Midbrain (tissue), 1 donor: ENCODE results near the gene MAP7D2.

Experiments
- DNase-seq: peaks from one replicate; lab custom pipeline; 2025; lab: John Stamatoyannopoulos, UW

The MAP7D2 gene

GRCh38 chrX:20038966-20039365 lies 77.7 kb downstream of the MAP7D2 start:
- no peak for DNase-seq

DNA sequence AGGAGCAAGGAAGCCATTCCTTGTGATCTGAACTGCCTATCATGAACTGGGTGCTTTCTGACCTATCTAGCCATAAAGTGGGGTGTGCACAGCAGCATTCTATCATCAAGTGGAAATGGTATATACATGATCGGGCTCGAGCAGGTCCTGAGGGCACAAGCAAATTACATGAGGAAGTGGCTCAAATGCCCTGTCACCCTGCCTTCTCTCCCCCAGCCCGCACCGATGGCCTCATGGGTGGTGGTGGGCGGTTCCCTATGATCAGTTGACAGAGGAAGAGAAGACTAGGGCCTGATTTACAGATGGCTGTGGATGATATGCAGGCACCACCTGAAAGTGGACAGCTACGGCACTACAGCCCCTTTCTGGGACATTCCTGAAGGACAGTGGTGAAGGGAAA lies 79.5 kb downstream of the MAP7D2 start:
- DNase-seq, result no peak

- DNase-seq, result no peak
These were observed 84.5 kb downstream of the MAP7D2 start for GRCh38 chrX:20032201-20032600.

- no peak for DNase-seq
These were observed 87.0 kb downstream of the MAP7D2 start for GRCh38 chrX:20029728-20030127.

- DNase-seq, result no peak
These were observed 88.1 kb downstream of the MAP7D2 start for GRCh38 chrX:20028588-20028987.

- DNase-seq, result no peak
These were observed 90.4 kb downstream of the MAP7D2 start for GRCh38 chrX:20026278-20026677.

DNA sequence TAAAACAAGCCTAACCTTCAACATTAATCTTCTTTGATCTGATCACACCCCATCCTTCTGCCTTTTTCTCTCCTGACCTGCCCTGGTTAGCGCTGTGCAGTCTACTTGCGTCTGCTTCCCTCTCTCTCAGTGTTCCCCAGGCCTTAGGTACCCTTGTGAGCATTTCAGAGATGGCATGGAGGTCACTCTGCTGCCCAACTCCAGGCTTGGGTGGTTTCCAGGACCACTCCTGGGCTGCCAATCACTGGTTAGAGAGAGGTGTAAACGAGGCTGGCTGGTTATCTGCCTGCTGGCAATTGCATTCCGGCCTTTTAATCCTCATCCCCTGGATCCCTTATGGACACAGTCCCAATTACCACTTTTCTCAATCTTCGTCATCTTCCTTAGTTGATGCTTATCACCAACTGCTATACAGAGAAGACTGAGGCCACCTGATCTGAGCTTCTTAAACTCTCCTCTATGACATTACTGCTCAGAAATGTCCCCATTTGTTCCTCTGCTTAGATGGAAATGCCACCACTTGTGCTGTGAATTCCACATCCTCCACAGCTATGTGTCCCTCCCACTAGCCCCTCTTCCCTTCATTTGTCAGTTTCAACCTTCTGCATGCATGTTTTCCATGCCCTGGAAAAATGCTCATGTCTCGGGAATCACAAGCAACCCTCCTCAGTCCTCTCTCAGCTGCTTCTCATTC lies 96.9 kb downstream of the MAP7D2 start:
- DNase-seq, result no peak

GRCh38 chrX:20016616-20016945 lies 100.1 kb downstream of the MAP7D2 start:
- no peak for DNase-seq

- no peak for DNase-seq
These were observed 100.6 kb downstream of the MAP7D2 start for GRCh38 chrX:20015945-20016615.

- DNase-seq, result no peak
These were observed 101.3 kb downstream of the MAP7D2 start for GRCh38 chrX:20015422-20015821.

DNA sequence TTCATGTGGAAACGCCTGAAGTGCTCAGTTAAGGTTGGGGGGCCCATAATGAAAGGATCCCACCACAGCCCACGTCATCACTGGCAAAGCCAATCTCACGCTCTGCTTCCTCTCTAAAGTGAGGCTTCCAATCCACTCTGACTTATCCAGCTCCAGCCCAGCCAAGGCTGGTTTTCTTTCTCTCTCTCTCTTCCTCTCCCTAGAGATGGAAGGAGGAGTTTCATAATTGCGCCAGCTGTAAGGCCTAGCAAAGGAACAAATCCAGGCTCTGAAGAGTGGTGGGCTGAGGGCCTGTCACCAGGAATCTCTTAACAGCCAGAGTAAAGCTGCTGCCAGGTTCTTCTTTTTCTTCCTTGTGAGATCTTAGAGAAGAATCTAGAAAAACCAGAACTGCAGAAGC lies 105.1 kb downstream of the MAP7D2 start:
- DNase-seq, result no peak

GRCh38 chrX:20007962-20008622 lies 108.6 kb downstream of the MAP7D2 start:
- DNase-seq, result no peak

- DNase-seq, result no peak
These were observed 110.8 kb downstream of the MAP7D2 start for GRCh38 chrX:20005883-20006282.

DNA sequence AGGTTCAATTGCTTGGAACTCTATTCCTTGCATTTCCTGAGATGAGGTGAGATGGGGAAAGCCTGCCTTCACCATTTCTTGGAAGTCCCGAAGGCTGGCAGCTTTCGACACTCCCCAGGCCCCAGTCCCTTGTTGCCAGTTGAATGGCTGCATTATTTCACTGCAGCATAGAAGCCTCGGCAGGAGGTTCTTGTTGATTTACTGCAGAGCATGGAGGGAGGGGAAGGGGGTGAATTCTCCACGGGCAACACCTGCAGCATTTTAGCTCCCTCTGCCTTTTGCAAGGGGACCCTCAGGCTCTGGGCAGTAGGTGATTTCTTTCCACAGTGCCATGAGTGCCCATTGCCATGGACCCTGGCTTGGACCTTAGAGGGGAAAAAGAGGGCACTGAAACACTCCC lies 115.1 kb downstream of the MAP7D2 start:
- DNase-seq, result no peak

DNA sequence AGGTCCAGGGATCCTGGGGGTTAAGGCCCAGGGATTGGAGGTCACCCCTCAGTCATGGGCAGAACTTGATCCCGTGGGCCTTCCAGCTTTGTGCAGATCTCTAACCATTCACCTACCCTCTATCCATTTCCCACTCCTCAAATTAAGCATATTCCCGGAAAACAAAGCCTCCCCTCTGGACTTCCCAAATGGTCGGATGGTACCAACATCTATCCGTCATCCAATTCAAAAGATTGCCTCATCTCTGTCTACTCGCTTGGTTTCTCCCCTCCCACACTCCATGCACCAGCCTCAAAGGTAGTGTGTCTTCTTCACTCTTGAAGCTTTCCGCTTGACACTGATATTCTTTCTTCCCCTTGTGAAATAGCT lies 125.4 kb downstream of the MAP7D2 start:
- no peak for DNase-seq

DNA sequence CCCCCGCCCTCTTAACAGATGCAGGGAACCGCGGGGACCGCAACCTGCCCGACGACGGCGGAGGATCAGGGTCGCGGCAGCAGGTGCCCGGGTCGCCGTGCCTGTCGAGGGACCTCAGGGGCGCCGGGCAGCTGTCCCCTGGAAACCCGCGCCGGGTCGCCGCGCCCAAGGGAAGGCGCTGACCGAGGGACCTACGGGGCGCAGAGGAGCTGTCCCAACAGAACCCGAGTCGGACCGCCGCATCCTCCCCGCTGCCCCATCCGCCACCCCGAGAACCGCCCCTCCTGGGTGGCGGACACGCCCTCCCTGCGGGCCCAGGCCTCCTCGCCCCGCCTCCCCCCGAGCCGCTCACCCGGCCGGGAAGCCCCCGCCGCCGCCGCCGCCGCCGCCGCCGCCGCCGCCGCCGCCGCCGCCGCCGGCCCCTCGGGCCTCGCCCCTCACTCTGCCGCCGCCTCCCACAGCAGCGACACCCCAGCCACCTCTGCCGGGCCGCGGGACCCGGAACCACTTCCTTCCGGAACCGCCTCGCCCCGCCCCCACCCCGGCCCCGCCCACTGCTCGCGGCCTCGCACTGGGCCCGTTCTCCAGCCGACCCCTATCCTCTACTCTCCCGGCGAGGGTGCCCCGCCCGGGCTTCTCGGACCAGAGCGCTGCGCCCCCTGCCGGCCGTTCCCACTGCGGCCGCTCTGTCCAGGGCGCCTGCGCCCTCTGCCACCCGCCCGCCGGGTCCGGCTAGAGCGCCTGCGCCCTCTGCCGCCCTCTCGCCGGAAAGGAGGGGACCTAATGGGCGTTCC lies 126.0 kb downstream of the MAP7D2 start, which contains the start of gene BCLAF3:
BCLAF3 (minus strand) TSS at position 506 of the 794 bp plus-strand sequence. CDS start 20,797 bp downstream, outside the sequence.
- DNase-seq, result peak; percentile 90

DNA sequence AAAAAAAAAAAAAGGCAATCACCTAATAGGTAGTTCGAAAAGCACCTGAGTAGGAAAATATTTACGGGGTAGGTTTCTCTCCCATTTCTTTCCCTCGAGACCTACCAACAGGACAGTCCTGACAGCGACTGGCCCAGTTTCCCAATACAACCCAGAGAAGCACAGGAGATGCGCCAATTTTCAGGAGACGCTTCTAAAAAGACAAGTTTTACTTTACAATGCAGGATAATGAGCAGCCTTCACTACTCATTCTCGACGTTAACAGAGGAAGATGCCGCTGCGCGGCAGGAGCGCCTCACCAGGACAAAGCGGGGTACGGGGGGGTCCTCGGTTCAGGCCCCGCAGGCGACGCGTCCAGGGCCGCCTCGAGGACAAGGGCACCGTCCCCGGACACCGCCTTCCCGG lies 126.6 kb downstream of the MAP7D2 start:
- DNase-seq, result no peak

GRCh38 chrX:19987856-19988255 lies 128.9 kb downstream of the MAP7D2 start:
- DNase-seq, result no peak

GRCh38 chrX:19986531-19986930 lies 130.2 kb downstream of the MAP7D2 start:
- DNase-seq, result no peak

DNA sequence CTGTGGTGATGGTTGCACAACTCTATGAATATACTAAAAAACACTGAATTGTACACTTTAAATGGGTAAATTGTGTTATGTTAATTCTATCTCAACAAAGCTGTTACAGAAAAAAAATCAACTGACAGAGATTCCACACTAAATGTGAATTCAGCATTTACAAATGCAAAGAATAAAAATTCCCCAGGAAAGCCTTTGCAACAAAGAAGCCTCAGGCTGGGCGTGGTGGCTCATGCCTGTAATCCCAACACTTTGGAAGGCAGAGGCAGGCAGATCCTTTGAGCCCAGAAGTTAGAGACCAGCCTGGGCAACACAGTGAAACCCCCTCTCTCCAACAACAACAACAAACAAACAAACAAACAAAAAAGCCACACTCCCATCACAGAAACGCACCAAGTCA lies 134.8 kb downstream of the MAP7D2 start:
- DNase-seq, result no peak

GRCh38 chrX:19975845-19976244 lies 140.9 kb downstream of the MAP7D2 start:
- no peak for DNase-seq

GRCh38 chrX:19972984-19973383 lies 143.7 kb downstream of the MAP7D2 start:
- no peak for DNase-seq

- DNase-seq, result no peak
These were observed 148.4 kb downstream of the MAP7D2 start for GRCh38 chrX:19968276-19968675.
